Measurements from ENCODE around the gene LSAMP.

DNA sequence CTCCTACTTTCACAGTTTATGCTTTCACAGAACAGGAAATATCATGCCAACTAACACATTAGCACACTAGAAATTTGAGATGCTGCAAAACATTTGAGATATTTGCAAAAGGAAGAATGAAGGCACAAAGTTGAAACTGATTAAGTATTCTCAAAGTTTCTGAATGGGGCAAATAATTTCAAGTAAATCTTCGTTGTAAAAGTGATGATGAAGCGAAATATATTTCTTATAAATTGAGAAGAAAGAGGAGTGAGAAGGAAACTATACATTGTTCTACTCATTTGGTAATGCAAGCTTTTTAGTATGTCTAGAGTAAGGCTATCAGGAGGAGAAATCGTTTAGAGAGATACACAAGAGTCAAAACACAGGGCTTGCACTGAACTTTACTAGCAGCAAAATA is 24.3 kb upstream of the LSAMP start:
- TF ChIP-seq, protein P1, sequence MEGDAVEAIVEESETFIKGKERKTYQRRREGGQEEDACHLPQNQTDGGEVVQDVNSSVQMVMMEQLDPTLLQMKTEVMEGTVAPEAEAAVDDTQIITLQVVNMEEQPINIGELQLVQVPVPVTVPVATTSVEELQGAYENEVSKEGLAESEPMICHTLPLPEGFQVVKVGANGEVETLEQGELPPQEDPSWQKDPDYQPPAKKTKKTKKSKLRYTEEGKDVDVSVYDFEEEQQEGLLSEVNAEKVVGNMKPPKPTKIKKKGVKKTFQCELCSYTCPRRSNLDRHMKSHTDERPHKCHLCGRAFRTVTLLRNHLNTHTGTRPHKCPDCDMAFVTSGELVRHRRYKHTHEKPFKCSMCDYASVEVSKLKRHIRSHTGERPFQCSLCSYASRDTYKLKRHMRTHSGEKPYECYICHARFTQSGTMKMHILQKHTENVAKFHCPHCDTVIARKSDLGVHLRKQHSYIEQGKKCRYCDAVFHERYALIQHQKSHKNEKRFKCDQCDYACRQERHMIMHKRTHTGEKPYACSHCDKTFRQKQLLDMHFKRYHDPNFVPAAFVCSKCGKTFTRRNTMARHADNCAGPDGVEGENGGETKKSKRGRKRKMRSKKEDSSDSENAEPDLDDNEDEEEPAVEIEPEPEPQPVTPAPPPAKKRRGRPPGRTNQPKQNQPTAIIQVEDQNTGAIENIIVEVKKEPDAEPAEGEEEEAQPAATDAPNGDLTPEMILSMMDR (IDR thresholded peaks at IDR 0.05) = no peak
- TF ChIP-seq POLR2A (IDR thresholded peaks at IDR 0.05) = no peak
